Peyer's patch (tissue), 4 donors: ENCODE results near the gene NETO2. TPM values are rescaled to one million over a fixed set of nuclear protein-coding genes. Genes with fewer than 3 reads are reported as not detected.

Experiments used
- DNase-seq, 3 donors: peaks; one replicate each; pipeline ENCODE4 v3.0.0-alpha.2; 2017 to 2019
- H3K27ac ChIP-seq, 4 donors: fragments of 200-600 bp; sonication (generic); one replicate each; pipeline ENCODE4 v1.5.1; 2016 to 2019
- H3K27me3 ChIP-seq, 2 donors: fragments of 200-600 bp; sonication (generic); one replicate each; pipeline ENCODE4 v1.5.1; 2019
- H3K36me3 ChIP-seq, 3 donors: fragments of 200-600 bp; sonication (generic); one replicate each; pipeline ENCODE4 v1.5.1; 2016 to 2019
- H3K4me1 ChIP-seq, 4 donors: fragments of 200-600 bp; sonication (generic); one replicate each; pipeline ENCODE4 v1.5.1; 2016 to 2019
- H3K4me3 ChIP-seq, 4 donors: fragments of 200-600 bp; sonication (generic); 1 replicate in 3 of 4; 2 replicates in 1 of 4; pipeline ENCODE4 v1.5.1; 2016 to 2019; ENCODE audit warnings: mild to moderate bottlenecking in 1 of 4
- H3K9me3 ChIP-seq, 4 donors: fragments of 200-600 bp; sonication (generic); one replicate each; pipeline ENCODE4 v1.5.1; 2016 to 2019; ENCODE audit warnings: mild to moderate bottlenecking in 1 of 4
- CTCF ChIP-seq, 6 experiments: fragments of 450-650 bp in 4 of 6; fragments of 200-600 bp in 2 of 6; sonication (generic) in 1 of 6; IDR thresholded peaks; one replicate each; pipeline ENCODE4 v1.5.1; 2017 to 2019; ENCODE audit warnings: antibody characterized with exemption in 6 of 6, mild to moderate bottlenecking in 3 of 6, moderate library complexity in 1 of 6
- POLR2A ChIP-seq, 2 donors: fragments of 450-650 bp; IDR thresholded peaks; one replicate each; pipeline ENCODE4 v1.5.1; 2017; ENCODE audit warnings: antibody characterized with exemption in 2 of 2, mild to moderate bottlenecking in 2 of 2, moderate library complexity in 2 of 2
- total RNA-seq, 4 donors: library from RNA; depleted of rRNA; stranded (reverse); fragments of >200 nt; gene quantifications; one replicate each; pipeline ENCODE4 v1.1.0, GENCODE V29; 2016

The NETO2 gene
- total RNA-seq, 4 donors from 2014 or later: 1.7 to 9.9 (median 5.7) TPM

DNA sequence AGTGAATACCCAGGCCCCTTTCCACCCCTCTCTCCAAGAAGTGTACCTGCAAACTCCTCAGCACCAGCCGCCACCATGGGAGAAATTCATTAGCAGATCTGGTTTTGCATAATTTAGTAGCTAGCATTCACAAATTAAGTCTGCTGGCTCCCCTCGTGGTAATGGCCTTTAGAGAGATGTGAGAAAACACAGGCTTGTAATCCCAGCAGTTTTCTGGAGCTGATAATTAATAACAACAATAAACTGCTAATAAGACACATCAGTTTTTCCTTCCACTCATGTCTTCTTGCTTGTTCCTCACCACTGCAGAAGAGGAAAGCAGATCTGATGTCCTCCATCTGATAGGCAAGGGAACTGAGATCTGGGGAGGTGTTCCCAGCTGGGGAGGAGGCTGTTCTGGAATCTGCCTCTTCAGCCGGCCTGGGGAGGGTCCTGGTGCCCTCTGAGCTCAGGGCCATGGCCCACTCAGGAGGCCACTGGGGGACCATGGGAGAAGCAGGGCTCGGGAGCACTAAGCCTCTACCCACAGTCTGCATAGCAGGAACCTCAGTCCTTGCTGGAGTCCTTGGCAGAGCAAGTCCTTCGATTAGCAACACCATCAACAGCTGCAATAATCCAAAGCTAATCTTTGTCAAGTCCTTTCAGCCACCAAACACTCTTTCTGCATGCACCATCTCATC, 96.1 kb downstream of the NETO2 start:
- no peaks in the 10 kb centered on the region for H3K27me3 ChIP-seq
- no peak overlapping the region for H3K27ac ChIP-seq
- H3K9me3 ChIP-seq: no peaks in the 10 kb centered on the region
- H3K36me3 ChIP-seq: no peaks in the 10 kb centered on the region
- no peak overlapping the region for H3K4me3 ChIP-seq
- H3K4me1 ChIP-seq: no peaks in the 10 kb centered on the region
- no peak for DNase-seq
- no peak for TF ChIP-seq CTCF (IDR thresholded peaks at IDR 0.05)
- no peak for TF ChIP-seq POLR2A (IDR thresholded peaks at IDR 0.05)

GRCh38 chr16:47046726-47047523, 96.8 kb downstream of the NETO2 start:
- Histone ChIP-seq H3K4me3 (no peak overlapping the region), H3K9me3 (no peaks in the 10 kb centered on the region), H3K4me1 (no peaks in the 10 kb centered on the region), H3K36me3 (no peaks in the 10 kb centered on the region), H3K27me3 (no peaks in the 10 kb centered on the region), H3K27ac (no peak overlapping the region)
- DNase-seq: no peak
- TF ChIP-seq CTCF (IDR thresholded peaks at IDR 0.05) (no peak), POLR2A (IDR thresholded peaks at IDR 0.05) (no peak)

- TF ChIP-seq CTCF (IDR thresholded peaks at IDR 0.05) (no peak), POLR2A (IDR thresholded peaks at IDR 0.05) (no peak)
Measured at GRCh38 chr16:47045459-47045858, 98.3 kb downstream of the NETO2 start.

GRCh38 chr16:47045023-47045422, 98.7 kb downstream of the NETO2 start:
- no peaks in the 10 kb centered on the region for H3K9me3 ChIP-seq
- no peaks in the 10 kb centered on the region for H3K27me3 ChIP-seq
- H3K4me3 ChIP-seq: no peak overlapping the region
- no peak for TF ChIP-seq CTCF (IDR thresholded peaks at IDR 0.05)
- TF ChIP-seq POLR2A (IDR thresholded peaks at IDR 0.05): no peak
- DNase-seq: no peak
- no peaks in the 10 kb centered on the region for H3K36me3 ChIP-seq
- no peaks in the 10 kb centered on the region for H3K4me1 ChIP-seq
- no peak overlapping the region for H3K27ac ChIP-seq

More at GRCh38 chr16:47045459-47045858, 98.3 kb downstream of the NETO2 start:
- DNase-seq: no peak
- Histone ChIP-seq H3K36me3 (no peaks in the 10 kb centered on the region), H3K4me3 (no peak overlapping the region), H3K4me1 (no peaks in the 10 kb centered on the region), H3K27ac (no peak overlapping the region), H3K9me3 (no peaks in the 10 kb centered on the region), H3K27me3 (no peaks in the 10 kb centered on the region)

GRCh38 chr16:47043970-47044684, 99.6 kb downstream of the NETO2 start:
- H3K36me3 ChIP-seq: no peaks in the 10 kb centered on the region
- no peak overlapping the region for H3K27ac ChIP-seq
- no peaks in the 10 kb centered on the region for H3K9me3 ChIP-seq
- TF ChIP-seq CTCF (IDR thresholded peaks at IDR 0.05) (no peak), POLR2A (IDR thresholded peaks at IDR 0.05) (no peak)
- DNase-seq: no peak
- no peaks in the 10 kb centered on the region for H3K4me1 ChIP-seq
- H3K4me3 ChIP-seq: no peak overlapping the region
- no peaks in the 10 kb centered on the region for H3K27me3 ChIP-seq
